Stimulated activated CD8-positive, alpha-beta memory T cell treated with anti-CD3 and anti-CD28 coated beads, Interleukin-12 subunit alpha, Interleukin-12 subunit beta, amount 100 ng/mL, for 1 hour (primary cell): ENCODE data around the gene SLC26A1.
"Not testable (repeated sequence)": the region's sequence is repeated elsewhere in the genome, so short reads cannot be mapped to it uniquely, and the experiment has no call there.

Experiments used
- DNase-seq: peaks from one replicate; pipeline ENCODE4 v3.0.0-alpha.2; 2020; ENCODE audit warnings: low read depth

SLC26A1 gene

GRCh38 chr4:984336-985054, 8.7 kb downstream of the SLC26A1 start:
- DNase-seq, result no peak

- no peak for DNase-seq
Observed at GRCh38 chr4:982814-983213, 10.4 kb downstream of the SLC26A1 start.

- no peak for DNase-seq
Observed at GRCh38 chr4:982291-982690, 10.9 kb downstream of the SLC26A1 start.

GRCh38 chr4:978957-979701, 14.1 kb downstream of the SLC26A1 start:
- no peak for DNase-seq

- DNase-seq, result not testable (repeated sequence)
Observed at GRCh38 chr4:976016-976415, 17.2 kb downstream of the SLC26A1 start.

GRCh38 chr4:974668-975067, 18.5 kb downstream of the SLC26A1 start:
- no peak for DNase-seq

GRCh38 chr4:973431-974397, 19.5 kb downstream of the SLC26A1 start, which contains the start of gene DGKQ:
DGKQ (minus strand) TSS chr4:973569; CDS start chr4:973482, 87 bp downstream.
- DNase-seq, result peak; percentile 80

- DNase-seq, result peak; percentile 29
Observed at GRCh38 chr4:972651-973424, 20.4 kb downstream of the SLC26A1 start.

- no peak for DNase-seq
Observed at GRCh38 chr4:971666-972500, 21.3 kb downstream of the SLC26A1 start.

GRCh38 chr4:970854-971520, 22.2 kb downstream of the SLC26A1 start:
- no peak for DNase-seq

GRCh38 chr4:970046-970745, 23.0 kb downstream of the SLC26A1 start:
- no peak for DNase-seq

GRCh38 chr4:968621-969394, 24.4 kb downstream of the SLC26A1 start:
- DNase-seq, result no peak

- DNase-seq, result no peak
Observed at GRCh38 chr4:968221-968620, 25.0 kb downstream of the SLC26A1 start.

- DNase-seq, result no peak
Observed at GRCh38 chr4:967113-968104, 25.8 kb downstream of the SLC26A1 start.

- no peak for DNase-seq
Observed at GRCh38 chr4:966266-967112, 26.7 kb downstream of the SLC26A1 start.

GRCh38 chr4:965766-966134, 27.5 kb downstream of the SLC26A1 start:
- no peak for DNase-seq
